Activated CD8-positive, alpha-beta memory T cell treated with anti-CD3 and anti-CD28 coated beads for 36 hours (primary cell): ENCODE results near the gene MYO1D. TPM values are rescaled to one million over a fixed set of nuclear protein-coding genes. Genes with fewer than 3 reads are reported as not detected.

Experiments used
- CTCF ChIA-PET: fragments of 350-600 bp; sonication (Branson Sonifier 250); formaldehyde crosslinking; loops from one replicate; lab custom pipeline; 2021; ENCODE audit warnings: antibody characterized with exemption; lab: Charles Lee
- POLR2A ChIA-PET: fragments of 350-600 bp; sonication (Branson Sonifier 250); formaldehyde crosslinking; loops from one replicate; lab custom pipeline; 2021; ENCODE audit warnings: antibody characterized with exemption; lab: Charles Lee
- total RNA-seq, 2 experiments: library from RNA; stranded (reverse); gene quantifications; one replicate each; pipeline ENCODE4 v1.2.3, GENCODE V29; 2021

MYO1D gene
- total RNA-seq, 2 experiments from 2014 or later = 10.5 to 12.5 TPM

DNA sequence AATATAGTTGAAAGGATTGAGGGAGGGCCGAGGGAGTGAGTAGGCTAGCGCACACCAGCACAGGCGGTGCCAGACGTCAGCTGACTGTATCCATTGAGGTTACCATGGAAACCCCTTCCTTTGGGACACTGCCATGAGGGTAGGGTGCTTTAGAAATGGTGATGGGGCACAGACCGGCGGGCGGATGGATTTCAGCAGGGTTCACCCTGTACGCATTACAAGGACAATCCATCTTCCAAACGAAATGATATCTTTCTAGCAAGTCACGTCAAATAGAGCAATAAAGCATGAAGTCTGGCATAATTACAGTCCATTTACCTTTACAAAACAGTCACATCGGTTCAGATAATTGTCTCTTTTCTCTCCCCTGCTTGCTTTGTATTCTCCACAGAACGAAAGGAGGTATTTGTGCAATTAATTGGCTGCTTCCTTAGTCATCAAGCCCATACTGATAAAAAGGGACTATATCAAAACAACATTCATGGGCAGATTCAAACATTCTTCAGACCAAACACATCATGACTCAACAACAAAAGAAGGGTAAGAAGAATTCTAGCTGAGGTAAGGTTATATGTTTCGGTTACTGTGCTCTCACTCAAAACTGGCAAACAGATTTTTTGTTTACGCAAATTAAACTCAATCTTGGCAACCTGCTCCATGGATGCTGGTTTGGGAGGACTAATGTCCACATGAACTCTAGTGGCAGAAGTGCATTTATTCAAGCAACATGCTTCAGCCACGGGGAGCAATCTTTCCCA is 249.5 kb downstream of the MYO1D start:
- POLR2A ChIA-PET = no interaction called here
- CTCF ChIA-PET = no interaction called here

DNA sequence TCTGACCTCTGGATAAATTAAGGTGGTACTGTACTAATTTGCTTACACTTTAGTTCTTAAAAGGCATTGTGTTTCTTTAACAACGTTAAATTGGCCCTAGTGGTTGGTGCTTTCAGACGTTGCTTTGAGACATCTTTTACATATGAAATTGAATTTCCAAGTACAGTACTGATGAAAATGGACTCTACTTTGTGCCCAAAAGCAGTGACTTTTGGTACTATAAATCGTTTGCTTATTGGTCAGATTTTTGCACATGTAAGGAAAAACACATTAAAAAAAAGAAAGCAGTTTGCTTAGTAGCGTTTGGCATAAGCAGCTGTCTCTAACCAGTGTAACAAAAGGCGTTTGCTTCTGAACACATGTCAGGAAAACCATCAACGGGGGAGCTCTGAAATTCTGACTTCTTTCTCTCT is 250.5 kb downstream of the MYO1D start:
- POLR2A ChIA-PET = no interaction called here
- CTCF ChIA-PET = no interaction called here

GRCh38 chr17:32625971-32626370 is 251.0 kb downstream of the MYO1D start:
- CTCF ChIA-PET = no interaction called here
- POLR2A ChIA-PET = no interaction called here

DNA sequence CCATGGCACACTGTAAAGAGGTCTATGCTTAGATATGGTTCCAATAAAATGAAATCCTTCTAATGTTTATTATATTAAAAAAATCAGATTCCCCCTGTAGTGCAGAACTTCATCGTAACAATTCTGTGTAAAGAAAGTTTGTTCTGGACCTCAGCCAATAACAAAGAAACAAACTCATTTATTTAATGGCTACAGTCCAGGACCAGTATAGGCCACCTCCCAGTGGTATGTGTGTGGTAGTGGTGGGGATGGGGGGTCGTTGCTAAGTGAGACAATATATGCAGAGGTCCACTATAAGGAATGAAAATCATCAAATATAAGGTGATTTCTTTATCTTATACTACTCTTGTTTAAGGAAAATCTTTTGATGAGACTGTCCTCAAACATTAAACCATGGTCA is 253.7 kb downstream of the MYO1D start:
- CTCF ChIA-PET = no interaction called here
- POLR2A ChIA-PET = no interaction called here

- POLR2A ChIA-PET = no interaction called here
- CTCF ChIA-PET = no interaction called here
Measured at GRCh38 chr17:32622540-32622939, 254.4 kb downstream of the MYO1D start.

DNA sequence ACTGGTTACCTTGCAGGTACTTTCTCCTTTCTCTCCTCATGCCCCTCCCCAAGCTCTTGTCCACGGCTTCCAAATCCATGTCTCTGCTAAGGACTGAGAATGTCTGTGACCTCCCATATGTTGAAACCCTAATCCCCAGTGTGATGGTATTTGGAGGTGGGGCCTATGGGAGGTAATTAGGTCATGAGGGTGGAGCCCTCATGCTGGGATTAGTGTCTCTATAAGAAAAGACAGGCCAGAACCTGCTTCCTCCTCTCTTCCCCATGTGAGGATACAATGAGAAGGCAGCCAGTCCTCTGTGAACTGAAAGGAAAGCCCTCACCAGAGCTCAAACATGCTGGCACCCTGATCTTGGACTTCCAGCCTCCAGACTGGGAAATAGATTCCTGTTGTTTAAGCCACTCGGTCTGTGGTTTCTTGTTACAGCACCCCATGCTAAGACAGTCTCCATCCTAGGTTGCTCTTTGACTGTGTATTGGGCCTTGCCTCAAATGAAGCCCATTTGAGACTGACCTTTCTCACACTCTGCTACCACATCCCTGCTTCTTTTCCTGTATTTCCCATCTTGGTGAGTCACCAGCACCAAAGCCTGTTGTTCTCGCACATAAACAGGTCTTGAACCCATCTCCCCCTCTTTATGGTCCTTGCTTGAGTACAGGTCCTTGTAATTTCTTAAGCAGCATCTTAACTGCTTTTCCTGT is 255.2 kb downstream of the MYO1D start:
- CTCF ChIA-PET = no interaction called here
- POLR2A ChIA-PET = no interaction called here

- ChIA-PET POLR2A (no interaction called here), CTCF (interaction anchor here (0.6 kb wide), 1 partner anchor 304 kb away, joined by 6 read pairs; no protein-coding TSS in a partner anchor)
Measured at GRCh38 chr17:32615326-32615725, 261.6 kb downstream of the MYO1D start.

GRCh38 chr17:32610943-32611342 is 266.0 kb downstream of the MYO1D start:
- ChIA-PET POLR2A (no interaction called here), CTCF (no interaction called here)

- ChIA-PET CTCF (no interaction called here), POLR2A (no interaction called here)
Measured at GRCh38 chr17:32609884-32610650, 266.9 kb downstream of the MYO1D start.

DNA sequence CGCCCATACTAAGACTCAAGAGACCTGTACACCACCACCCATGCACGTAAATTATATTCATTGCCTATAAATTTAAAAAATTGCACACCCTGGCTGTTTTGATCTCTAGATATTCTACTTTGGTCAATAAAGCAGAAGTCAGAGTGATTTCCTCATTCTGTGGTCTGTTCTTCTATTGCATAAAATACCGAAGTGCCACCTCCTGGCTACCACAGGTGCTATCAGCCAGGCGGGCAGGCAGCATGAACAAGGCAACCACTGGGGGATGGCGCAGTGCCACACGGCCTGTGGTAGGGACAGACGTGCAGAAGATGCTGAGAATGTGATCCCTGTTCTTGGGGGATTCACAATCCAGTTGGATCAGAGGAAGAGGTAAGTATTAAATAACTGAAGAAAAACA is 267.8 kb downstream of the MYO1D start:
- ChIA-PET POLR2A (interaction anchor here (0.6 kb wide), 1 partner anchor 258 kb away, joined by 6 read pairs; no protein-coding TSS in a partner anchor), CTCF (no interaction called here)

GRCh38 chr17:32608267-32608666 is 268.7 kb downstream of the MYO1D start:
- CTCF ChIA-PET = interaction anchor here (1.2 kb wide), 1 partner anchor 146 kb away, joined by 3 read pairs; no protein-coding TSS in a partner anchor
- POLR2A ChIA-PET = interaction anchor here (0.6 kb wide), 1 partner anchor 257 kb away, joined by 6 read pairs; no protein-coding TSS in a partner anchor

GRCh38 chr17:32604966-32605365 is 272.0 kb downstream of the MYO1D start:
- POLR2A ChIA-PET = no interaction called here

DNA sequence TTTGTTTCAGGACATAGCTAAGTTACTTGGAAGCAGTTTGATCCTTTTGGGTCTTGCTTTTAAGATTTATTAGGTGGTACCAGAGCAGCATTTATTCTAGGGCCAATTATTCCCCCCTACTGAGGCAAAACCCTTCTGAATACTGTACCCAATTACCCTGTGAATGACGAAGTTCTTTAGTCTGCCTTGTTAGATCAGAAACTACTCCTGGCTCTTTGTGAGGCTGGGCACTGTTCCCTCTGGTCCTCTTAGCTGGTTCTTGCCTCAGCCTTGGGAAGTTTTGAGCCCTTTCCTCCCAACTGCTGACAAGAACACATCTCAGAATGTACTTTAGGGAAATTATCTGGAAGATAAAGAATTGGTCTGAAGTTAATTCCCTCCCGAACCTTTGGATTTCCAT is 274.5 kb downstream of the MYO1D start:
- POLR2A ChIA-PET = no interaction called here
- CTCF ChIA-PET = interaction anchor here (0.5 kb wide), 1 partner anchor 154 kb away, joined by 3 read pairs; no protein-coding TSS in a partner anchor

More at GRCh38 chr17:32604966-32605365, 272.0 kb downstream of the MYO1D start:
- CTCF ChIA-PET = no interaction called here

DNA sequence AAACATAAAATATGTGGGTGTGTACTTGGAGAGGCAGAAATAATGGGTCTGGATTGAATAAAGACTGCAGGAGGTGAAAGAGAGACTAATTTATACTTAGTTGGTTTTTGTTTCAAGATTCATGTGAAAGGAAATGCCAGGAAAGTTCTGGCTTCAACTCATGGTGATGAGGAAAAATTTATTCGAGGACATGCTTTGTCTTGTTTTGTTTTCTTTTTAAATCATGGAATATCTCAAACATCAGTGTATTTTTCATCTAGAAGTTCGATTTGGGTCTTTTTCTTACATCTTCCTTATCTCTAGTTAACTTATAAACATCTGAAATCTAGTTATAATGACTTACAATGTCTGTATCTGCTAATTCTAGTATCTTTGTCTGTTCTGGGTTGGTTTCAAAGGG is 275.1 kb downstream of the MYO1D start:
- POLR2A ChIA-PET = no interaction called here
- CTCF ChIA-PET = no interaction called here

DNA sequence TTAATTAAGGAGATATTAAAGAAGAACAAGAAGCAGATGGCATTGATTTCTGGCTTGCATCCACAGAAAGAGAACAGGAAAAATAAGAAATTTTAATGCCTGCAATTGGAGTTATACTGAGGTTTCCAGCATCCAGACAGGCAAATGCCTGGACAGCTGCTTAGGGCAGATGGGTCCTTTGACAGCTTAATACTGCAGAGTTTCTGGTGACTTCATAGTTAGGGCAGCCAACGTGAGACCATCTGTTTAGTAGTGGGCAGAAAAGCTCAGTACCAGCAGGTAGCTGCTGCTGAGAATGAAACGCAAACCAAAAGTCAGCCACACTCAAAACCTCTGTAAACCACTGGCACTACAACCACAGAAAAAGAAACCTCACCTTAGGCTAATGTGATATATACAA is 280.3 kb downstream of the MYO1D start:
- ChIA-PET CTCF (no interaction called here), POLR2A (no interaction called here)

GRCh38 chr17:32596206-32596605 is 280.7 kb downstream of the MYO1D start:
- ChIA-PET POLR2A (no interaction called here), CTCF (no interaction called here)

DNA sequence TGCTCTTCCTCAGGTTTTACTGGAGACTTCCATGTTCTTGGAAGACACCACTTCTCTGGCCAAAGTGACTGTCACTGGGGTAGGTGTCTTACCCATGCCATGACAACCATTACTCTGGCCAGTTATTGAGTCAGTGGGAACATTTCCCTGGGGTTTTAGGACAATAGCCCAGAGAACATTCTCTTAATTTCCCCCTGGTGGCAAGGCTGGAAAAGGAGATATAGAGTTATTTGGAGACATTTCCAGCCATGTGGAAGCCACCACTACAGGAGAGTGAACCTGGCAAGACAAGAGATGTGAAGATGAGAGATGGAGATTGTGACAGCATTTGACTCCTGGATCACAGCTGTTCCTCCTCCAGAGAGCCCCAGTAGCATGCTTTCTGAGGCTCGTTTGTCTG is 283.9 kb downstream of the MYO1D start:
- CTCF ChIA-PET = interaction anchor here (0.8 kb wide), 1 partner anchor 178 kb away, joined by 3 read pairs; no protein-coding TSS in a partner anchor
- POLR2A ChIA-PET = no interaction called here

DNA sequence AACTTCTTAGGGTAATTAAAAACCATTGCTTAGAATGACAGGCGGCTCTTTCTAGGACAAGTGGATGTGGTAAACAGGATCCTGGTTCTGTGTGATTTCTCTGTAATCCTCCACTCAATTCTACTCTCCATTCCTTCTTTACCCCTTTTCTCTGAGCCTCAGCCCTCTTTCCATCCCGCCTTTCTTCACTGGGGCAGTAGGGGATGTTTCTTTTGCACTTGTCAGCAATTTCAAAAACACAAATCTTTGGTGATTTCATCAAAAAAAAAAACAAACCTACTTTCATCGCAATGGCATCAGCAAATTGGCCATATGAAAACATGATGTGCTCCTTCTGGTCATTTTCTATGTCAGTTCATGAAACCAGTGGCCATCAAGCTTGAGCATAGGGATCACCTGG is 285.5 kb downstream of the MYO1D start:
- CTCF ChIA-PET = no interaction called here
- POLR2A ChIA-PET = no interaction called here

- POLR2A ChIA-PET = no interaction called here
- CTCF ChIA-PET = interaction anchor here (0.6 to 1.2 kb wide), 2 partner anchors 27 to 77 kb away, joined by 3 read pairs; no protein-coding TSS in a partner anchor
Measured at GRCh38 chr17:32590974-32591373, 285.9 kb downstream of the MYO1D start.

DNA sequence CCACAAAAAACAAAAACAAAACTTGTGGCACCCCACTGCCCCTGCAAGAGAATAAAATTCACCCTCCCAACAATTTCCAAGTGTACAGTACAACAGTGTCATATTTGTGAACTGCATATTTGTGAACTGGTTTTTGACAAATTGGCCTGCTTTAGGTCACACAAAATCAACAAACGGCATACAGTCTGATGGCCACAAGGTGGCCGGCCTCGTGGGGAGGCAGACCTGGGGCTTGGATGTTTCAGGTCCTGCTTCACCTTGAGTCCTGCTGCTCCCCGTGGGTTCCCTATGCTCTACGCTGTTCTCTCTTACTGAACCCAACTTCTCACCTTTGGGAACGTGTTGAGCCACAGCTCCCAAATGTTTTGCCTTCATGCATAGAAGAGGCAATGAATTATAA is 287.9 kb downstream of the MYO1D start:
- ChIA-PET POLR2A (no interaction called here), CTCF (no interaction called here)
